Vagina (tissue), 2 donors: ENCODE measurements around the gene PIH1D2.

Experiments used
- POLR2A ChIP-seq, 2 donors: fragments of 450-650 bp; IDR thresholded peaks; one replicate each; pipeline ENCODE4 v1.6.1; 2017; ENCODE audit warnings: antibody characterized with exemption in 2 of 2, mild to moderate bottlenecking in 2 of 2, moderate library complexity in 2 of 2
- TF ChIP-seq, protein P1 (sequence below), 3 experiments: fragments of 450-650 bp in 2 of 3; fragments of 200-600 bp in 1 of 3; sonication (generic) in 1 of 3; IDR thresholded peaks; one replicate each; pipeline ENCODE4 v1.5.1; 2017 to 2019; ENCODE audit warnings: antibody characterized with exemption in 3 of 3, mild to moderate bottlenecking in 2 of 3, moderate library complexity in 2 of 3

DNA sequence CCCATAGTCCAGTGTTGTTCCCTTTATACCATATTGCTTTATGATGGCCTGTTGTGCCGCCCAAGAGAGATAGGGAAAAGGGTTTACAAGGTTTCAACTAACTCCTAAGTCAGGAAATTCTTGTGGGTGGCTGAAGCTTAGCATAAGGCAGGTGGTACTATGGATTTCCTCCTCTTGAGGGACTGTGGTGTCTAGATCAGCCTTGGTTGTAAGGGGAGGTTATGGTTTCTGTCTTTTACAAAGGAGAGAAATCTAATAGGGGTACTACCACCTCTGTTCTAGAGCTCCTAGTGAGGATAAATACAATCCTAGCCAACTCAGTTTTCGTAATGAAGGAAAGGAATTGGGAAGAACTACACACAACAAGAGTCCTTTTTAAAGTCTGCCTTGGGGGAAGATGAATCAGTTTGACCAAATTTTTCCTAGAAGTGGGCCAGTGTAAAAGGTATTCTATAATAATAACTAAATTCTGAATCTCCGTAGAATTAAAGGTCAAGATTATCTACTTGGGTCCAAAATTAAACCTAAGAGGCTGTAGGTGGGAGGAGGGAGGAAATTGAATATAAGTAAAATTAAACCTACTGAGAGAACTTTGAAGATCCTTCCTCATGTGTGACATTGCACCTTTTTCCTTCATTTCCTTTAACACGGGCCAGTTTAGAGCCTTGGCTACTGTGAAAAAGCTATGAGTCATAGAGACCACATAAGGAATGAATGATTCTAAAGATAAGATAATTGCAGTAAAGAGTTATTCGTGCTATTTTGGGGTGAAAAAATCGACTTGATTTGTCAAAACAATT is 31.5 kb downstream of the PIH1D2 start:
- TF ChIP-seq, protein P1, sequence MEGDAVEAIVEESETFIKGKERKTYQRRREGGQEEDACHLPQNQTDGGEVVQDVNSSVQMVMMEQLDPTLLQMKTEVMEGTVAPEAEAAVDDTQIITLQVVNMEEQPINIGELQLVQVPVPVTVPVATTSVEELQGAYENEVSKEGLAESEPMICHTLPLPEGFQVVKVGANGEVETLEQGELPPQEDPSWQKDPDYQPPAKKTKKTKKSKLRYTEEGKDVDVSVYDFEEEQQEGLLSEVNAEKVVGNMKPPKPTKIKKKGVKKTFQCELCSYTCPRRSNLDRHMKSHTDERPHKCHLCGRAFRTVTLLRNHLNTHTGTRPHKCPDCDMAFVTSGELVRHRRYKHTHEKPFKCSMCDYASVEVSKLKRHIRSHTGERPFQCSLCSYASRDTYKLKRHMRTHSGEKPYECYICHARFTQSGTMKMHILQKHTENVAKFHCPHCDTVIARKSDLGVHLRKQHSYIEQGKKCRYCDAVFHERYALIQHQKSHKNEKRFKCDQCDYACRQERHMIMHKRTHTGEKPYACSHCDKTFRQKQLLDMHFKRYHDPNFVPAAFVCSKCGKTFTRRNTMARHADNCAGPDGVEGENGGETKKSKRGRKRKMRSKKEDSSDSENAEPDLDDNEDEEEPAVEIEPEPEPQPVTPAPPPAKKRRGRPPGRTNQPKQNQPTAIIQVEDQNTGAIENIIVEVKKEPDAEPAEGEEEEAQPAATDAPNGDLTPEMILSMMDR (IDR thresholded peaks at IDR 0.05), result no peak
- no peak for TF ChIP-seq POLR2A (IDR thresholded peaks at IDR 0.05)
